CD14-positive monocyte (primary cell): Measurements from ENCODE around the gene CDK18. TPM values are rescaled to one million over a fixed set of nuclear protein-coding genes. Genes with fewer than 3 reads are reported as not detected.
A peak's percentile ranks its signal among the peaks of the same experiment; 100 is the strongest.

Experiments
- DNase-seq, 3 donors: peaks; one replicate each; pipeline ENCODE4 v3.0.0-alpha.2; 2011 to 2022
- H2AFZ ChIP-seq: 2 replicates; pipeline ENCODE4 v1.6.0; 2012; ENCODE audit warnings: mild to moderate bottlenecking, low read depth, low read length, inconsistent platforms; ENCODE audit not compliant: insufficient read depth, poor library complexity, severe bottlenecking
- H3K27ac ChIP-seq, 2 donors: 1 replicate in 1 of 2; 2 replicates in 1 of 2; pipeline ENCODE4 v1.5.1; 2012 to 2013; ENCODE audit warnings: low read length in 2 of 2, control low read depth in 1 of 2, inconsistent platforms in 1 of 2, low read depth in 1 of 2, mild to moderate bottlenecking in 1 of 2
- H3K27me3 ChIP-seq, 2 donors: one replicate each; pipeline versions ENCODE4 v1.6.0 to v1.6.1; 2011 to 2013; ENCODE audit warnings: low read length in 2 of 2; ENCODE audit not compliant: control insufficient read depth in 2 of 2, insufficient read depth in 2 of 2
- H3K36me3 ChIP-seq, 2 donors: replicated peaks in 1 of 2; 1 replicate in 1 of 2; 2 replicates in 1 of 2; pipeline versions ENCODE4 v1.5.1 to v1.6.1; 2012 to 2013; ENCODE audit warnings: low read length in 2 of 2, control low read depth in 1 of 2, inconsistent platforms in 1 of 2, mild to moderate bottlenecking in 1 of 2; ENCODE audit not compliant: insufficient read depth in 2 of 2, control insufficient read depth in 1 of 2
- H3K4me1 ChIP-seq, 2 donors: 1 replicate in 1 of 2; 2 replicates in 1 of 2; pipeline versions ENCODE4 v1.5.1 to v1.6.1; 2012 to 2013; ENCODE audit warnings: low read length in 2 of 2, control low read depth in 1 of 2, inconsistent platforms in 1 of 2, mild to moderate bottlenecking in 1 of 2, moderate library complexity in 1 of 2; ENCODE audit not compliant: insufficient read depth in 2 of 2, control insufficient read depth in 1 of 2
- H3K4me2 ChIP-seq: replicated peaks from 2 replicates; pipeline ENCODE3; 2012; ENCODE audit warnings: low read length, moderate library complexity, mild to moderate bottlenecking; ENCODE audit not compliant: poor library complexity, severe bottlenecking; ENCODE audit errors: extremely low read depth
- H3K4me3 ChIP-seq, 3 experiments: fragments of 200-600 bp in 1 of 3; sonication (generic) in 1 of 3; replicated peaks in 1 of 3; 1 replicate in 2 of 3; 2 replicates in 1 of 3; pipeline ENCODE4 v1.5.1; 2011 to 2013; ENCODE audit warnings: low read length in 3 of 3, mild to moderate bottlenecking in 3 of 3, control low read depth in 2 of 3, low read depth in 2 of 3, inconsistent platforms in 1 of 3, moderate library complexity in 1 of 3
- H3K79me2 ChIP-seq: 2 replicates; pipeline ENCODE4 v1.6.0; 2012; ENCODE audit warnings: mild to moderate bottlenecking, control low read depth, inconsistent platforms, low read length, moderate library complexity; ENCODE audit not compliant: insufficient read depth
- H3K9ac ChIP-seq: 2 replicates; pipeline ENCODE4 v1.6.0; 2017; ENCODE audit warnings: low read length, mild to moderate bottlenecking; ENCODE audit not compliant: insufficient read depth, poor library complexity, severe bottlenecking
- H3K9me3 ChIP-seq, 2 donors: replicated peaks in 1 of 2; 1 replicate in 1 of 2; 2 replicates in 1 of 2; pipeline versions ENCODE4 v1.5.1 to v1.6.1; 2012 to 2013; ENCODE audit warnings: low read length in 2 of 2, control low read depth in 1 of 2; ENCODE audit not compliant: control insufficient read depth in 1 of 2, insufficient read depth in 1 of 2
- H4K20me1 ChIP-seq: 2 replicates; pipeline ENCODE4 v1.6.0; 2012; ENCODE audit warnings: mild to moderate bottlenecking, low read length, control low read depth, moderate library complexity; ENCODE audit not compliant: insufficient read depth
- H3K27ac Mint-ChIP-seq, 7 donors: one replicate each; pipeline ENCODE4 v1.8.0; 2020; ENCODE audit warnings: mild to moderate bottlenecking in 7 of 7, mixed read lengths in 7 of 7, moderate library complexity in 6 of 7, inconsistent platforms in 2 of 7
- H3K27me3 Mint-ChIP-seq, 3 donors: one replicate each; pipeline ENCODE4 v1.8.0; 2021 to 2022; ENCODE audit warnings: low read depth in 3 of 3, mild to moderate bottlenecking in 3 of 3, mixed read lengths in 3 of 3, moderate library complexity in 3 of 3, inconsistent platforms in 1 of 3
- H3K36me3 Mint-ChIP-seq, 2 donors: one replicate each; pipeline ENCODE4 v1.8.0; 2020; ENCODE audit warnings: mixed read lengths in 2 of 2, inconsistent platforms in 1 of 2, mild to moderate bottlenecking in 1 of 2
- H3K4me1 Mint-ChIP-seq: one replicate; pipeline ENCODE4 v1.8.0; 2020; ENCODE audit warnings: mild to moderate bottlenecking, mixed read lengths
- H3K4me3 Mint-ChIP-seq, 2 donors: one replicate each; pipeline ENCODE4 v1.8.0; 2020; ENCODE audit warnings: mild to moderate bottlenecking in 2 of 2, mixed read lengths in 2 of 2, moderate library complexity in 1 of 2
- H3K9me3 Mint-ChIP-seq, 7 donors: one replicate each; pipeline ENCODE4 v1.8.0; 2020 to 2022; ENCODE audit warnings: mixed read lengths in 7 of 7, mild to moderate bottlenecking in 6 of 7, moderate library complexity in 6 of 7, inconsistent platforms in 2 of 7
- WGBS: methylation state at CpG from one replicate; pipeline ENCODE4 v1.1.5; 2013; ENCODE audit warnings: missing lambda C conversion rate; ENCODE audit not compliant: insufficient coverage; 5-methylcytosine and 5-hydroxymethylcytosine counted together
- intact Hi-C, 2 donors: fragments of 100-400 bp; cut with micrococcal nuclease; formaldehyde crosslinking; loops; one replicate each; pipeline versions ENCODE4 v1.15.0 to v1.15.1; 2023
- polyA plus RNA-seq, 3 donors: library from polyadenylated mRNA; depleted of rRNA in 1 of 3; unstranded in 2 of 3; stranded (reverse) in 1 of 3; fragments of 300-500 nt in 2 of 3; fragments of >200 nt in 1 of 3; fragmentation: Illumina TruSeq in 2 of 3; gene quantifications; 1 replicate in 2 of 3; 2 replicates in 1 of 3; pipeline ENCODE4 v1.2.3, GENCODE V29; 2012 to 2021
- TF ChIP-seq, protein P1 (sequence below): fragments of 200-600 bp; IDR thresholded peaks from one replicate; pipeline ENCODE4 v1.8.0; 2022; ENCODE audit warnings: antibody characterized with exemption, mild to moderate bottlenecking

CDK18 gene
- polyA plus RNA-seq, 3 donors, result 0.48 to 4.4 (median 0.66) TPM

DNA sequence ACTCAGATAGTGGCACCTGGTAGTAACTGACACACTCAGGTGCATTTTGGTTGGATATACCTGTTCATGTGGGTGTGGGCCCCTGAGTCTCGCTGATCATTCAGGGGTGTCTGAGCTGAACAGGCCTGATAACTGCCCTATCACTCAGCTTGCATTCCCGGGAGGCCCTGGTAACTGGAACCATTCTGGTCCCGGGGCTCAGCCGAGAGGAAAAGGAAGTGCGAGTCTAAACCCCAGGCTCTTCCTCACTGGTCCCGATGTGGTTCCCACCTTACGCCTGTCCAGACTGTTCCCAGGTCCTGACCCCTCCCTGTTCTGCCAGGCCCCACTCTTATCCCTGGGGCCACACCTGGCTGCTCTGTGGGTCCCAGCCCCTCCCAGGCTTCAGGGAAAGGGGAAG lies 11.7 kb upstream of the CDK18 start:
- no peaks in the 10 kb centered on the region for H3K36me3 ChIP-seq
- no peaks in the 10 kb centered on the region for H4K20me1 ChIP-seq
- H3K79me2 ChIP-seq, result no peaks in the 10 kb centered on the region
- Mint-ChIP-seq H3K27ac (no peak overlapping the region), H3K9me3 (peaks cover 0 to 2% (median 0%) of the 10 kb centered on the region in 7 donors), H3K4me3 (peak overlapping the region in 1 of 2 donors; percentile 47), H3K27me3 (peaks cover 33 to 59% (median 38%) of the 10 kb centered on the region in 3 donors), H3K4me1 (peaks cover 7% of the 10 kb centered on the region), H3K36me3 (no peaks in the 10 kb centered on the region)
- peaks cover 4 to 11% of the 10 kb centered on the region in 2 donors for H3K4me1 ChIP-seq
- no peak overlapping the region for H3K27ac ChIP-seq
- H3K4me2 ChIP-seq, result no peak overlapping the region
- intact Hi-C loops, result no loop called here
- no peak overlapping the region for H3K9ac ChIP-seq
- no peak overlapping the region for H3K4me3 ChIP-seq
- peaks cover 0 to 10% of the 10 kb centered on the region in 2 donors for H3K27me3 ChIP-seq
- TF ChIP-seq, protein P1, sequence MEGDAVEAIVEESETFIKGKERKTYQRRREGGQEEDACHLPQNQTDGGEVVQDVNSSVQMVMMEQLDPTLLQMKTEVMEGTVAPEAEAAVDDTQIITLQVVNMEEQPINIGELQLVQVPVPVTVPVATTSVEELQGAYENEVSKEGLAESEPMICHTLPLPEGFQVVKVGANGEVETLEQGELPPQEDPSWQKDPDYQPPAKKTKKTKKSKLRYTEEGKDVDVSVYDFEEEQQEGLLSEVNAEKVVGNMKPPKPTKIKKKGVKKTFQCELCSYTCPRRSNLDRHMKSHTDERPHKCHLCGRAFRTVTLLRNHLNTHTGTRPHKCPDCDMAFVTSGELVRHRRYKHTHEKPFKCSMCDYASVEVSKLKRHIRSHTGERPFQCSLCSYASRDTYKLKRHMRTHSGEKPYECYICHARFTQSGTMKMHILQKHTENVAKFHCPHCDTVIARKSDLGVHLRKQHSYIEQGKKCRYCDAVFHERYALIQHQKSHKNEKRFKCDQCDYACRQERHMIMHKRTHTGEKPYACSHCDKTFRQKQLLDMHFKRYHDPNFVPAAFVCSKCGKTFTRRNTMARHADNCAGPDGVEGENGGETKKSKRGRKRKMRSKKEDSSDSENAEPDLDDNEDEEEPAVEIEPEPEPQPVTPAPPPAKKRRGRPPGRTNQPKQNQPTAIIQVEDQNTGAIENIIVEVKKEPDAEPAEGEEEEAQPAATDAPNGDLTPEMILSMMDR, result no peak
- WGBS, result 8% methylated on average over 6 of the region's 7 CpGs
- no peaks in the 10 kb centered on the region for H3K9me3 ChIP-seq
- no peak overlapping the region for H2AFZ ChIP-seq
- DNase-seq, result no peak

DNA sequence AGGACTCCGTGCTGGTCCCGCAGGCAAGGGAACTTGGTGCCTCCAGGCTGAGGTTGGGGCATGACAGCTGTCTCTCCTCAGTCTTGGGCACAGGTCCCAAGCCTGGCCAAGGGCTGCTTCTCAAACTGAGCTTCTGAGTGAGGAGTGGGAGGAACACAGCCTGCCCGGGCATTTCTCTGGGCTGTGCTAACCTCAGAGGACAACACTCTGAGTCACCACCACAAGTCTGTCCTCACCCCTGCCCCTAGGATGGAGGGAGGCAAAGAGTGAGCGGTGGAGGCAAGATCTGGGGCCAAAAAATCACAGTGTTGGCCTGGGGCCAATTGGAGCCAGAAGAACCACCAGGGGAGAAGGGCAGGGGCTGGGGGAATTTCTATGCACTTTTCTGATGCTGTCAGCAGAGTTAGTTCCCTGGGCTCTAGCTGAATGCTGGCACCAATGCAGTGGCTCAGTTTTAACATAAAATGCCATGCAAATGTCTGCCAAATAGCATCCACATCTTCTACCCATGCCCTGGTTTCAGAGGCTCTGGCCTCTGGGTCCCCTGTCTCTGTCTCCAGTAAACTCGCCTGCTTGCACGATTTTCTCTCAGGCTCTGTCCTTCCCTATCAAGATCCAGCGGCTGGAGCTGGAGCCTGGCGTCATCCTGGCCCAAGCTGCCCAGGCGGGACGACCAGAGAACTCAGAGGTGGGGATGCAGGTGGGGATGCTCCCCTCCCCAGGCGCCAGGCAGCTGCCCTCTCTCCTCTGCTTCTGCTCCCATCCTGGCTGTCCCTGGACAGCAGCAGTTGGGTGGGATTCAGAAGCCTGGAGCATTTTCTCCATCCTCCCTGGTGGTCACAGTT lies 11.0 kb upstream of the CDK18 start:
- Histone ChIP-seq H3K4me1 (peaks cover 4 to 11% of the 10 kb centered on the region in 2 donors), H3K27ac (no peak overlapping the region), H3K4me3 (no peak overlapping the region), H3K9ac (no peak overlapping the region), H3K9me3 (no peaks in the 10 kb centered on the region), H3K79me2 (no peaks in the 10 kb centered on the region), H4K20me1 (no peaks in the 10 kb centered on the region), H3K4me2 (no peak overlapping the region), H3K36me3 (no peaks in the 10 kb centered on the region), H3K27me3 (peaks cover 0 to 10% of the 10 kb centered on the region in 2 donors), H2AFZ (no peak overlapping the region)
- peak overlapping the region in 1 of 2 donors; percentile 47 for H3K4me3 Mint-ChIP-seq
- peaks cover 7% of the 10 kb centered on the region for H3K4me1 Mint-ChIP-seq
- DNase-seq, result peak; percentile 32 to 68 (median 37)
- H3K9me3 Mint-ChIP-seq, result peaks cover 0 to 2% (median 0%) of the 10 kb centered on the region in 7 donors
- WGBS, result 27% methylated on average over 3 of the region's 11 CpGs
- TF ChIP-seq, protein P1, result no peak
- peak overlapping the region in 2 of 7 donors; percentile 31 to 32 for H3K27ac Mint-ChIP-seq
- no peaks in the 10 kb centered on the region for H3K36me3 Mint-ChIP-seq
- intact Hi-C loops, result no loop called here
- H3K27me3 Mint-ChIP-seq, result peaks cover 31 to 59% (median 36%) of the 10 kb centered on the region in 3 donors
